GM19455 (cell line): Measurements from ENCODE around the gene COX4I2.

Experiments used
- ATAC-seq: cut with Tn5 transposase; IDR thresholded peaks from one replicate; pipeline ENCODE4 v1.9.1; 2021; ENCODE audit not compliant: unreplicated experiment

COX4I2 gene

DNA sequence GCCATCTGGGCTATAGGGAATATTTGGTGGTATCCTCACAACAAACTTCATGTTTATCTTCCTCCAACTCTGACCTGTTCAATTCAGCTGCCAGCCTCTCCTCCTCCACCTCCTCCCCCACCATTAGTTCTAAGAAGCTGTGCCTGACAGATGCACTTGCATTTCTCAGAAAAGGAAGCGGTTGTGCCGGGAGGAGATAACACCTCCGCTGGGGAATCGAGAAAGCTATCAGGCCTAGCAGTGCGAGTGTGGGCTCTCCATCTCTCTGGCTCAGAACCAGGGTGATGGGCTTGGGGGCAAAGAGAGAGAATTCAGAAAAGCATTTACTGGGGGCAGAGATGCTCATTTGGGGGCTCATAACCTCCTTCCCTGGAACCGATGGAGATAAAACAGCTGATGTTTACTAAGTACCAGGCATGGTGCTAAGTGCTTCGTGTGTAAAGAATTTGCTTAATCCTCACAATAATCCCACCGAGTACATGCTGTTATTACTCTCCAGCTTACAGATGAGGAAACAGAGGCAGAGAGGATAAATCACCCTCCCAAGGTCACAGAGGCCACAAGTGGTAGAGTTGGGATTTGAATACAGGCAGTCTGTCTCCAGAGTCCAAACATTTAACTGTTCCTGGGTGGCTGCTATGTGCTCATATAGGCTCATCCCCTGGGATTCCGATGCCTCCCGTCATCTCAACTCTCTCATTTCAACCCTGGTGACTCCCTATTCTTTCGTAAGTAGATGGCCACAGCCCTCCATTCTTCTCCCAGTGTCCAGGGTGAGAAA lies 38.3 kb downstream of the COX4I2 start:
- ATAC-seq = peak; percentile 49

DNA sequence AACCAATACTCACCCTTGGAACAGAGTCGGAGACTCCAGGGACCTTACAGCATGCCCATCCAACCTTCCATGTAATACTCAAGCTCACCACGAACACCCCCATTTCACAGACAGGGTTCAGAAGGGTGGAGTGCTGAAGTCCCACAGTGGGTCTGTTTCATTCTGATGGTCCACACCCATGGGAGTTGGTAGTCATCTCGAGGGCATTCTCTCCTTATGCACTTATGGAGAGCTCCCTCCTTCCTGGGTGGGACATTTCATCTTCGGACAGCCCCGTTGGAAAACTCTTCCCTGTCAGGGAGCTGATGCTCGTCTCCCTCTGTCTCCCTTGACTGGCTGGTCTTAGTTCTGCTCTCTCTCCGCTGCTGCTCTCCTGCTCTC lies 38.9 kb downstream of the COX4I2 start:
- no peak for ATAC-seq

DNA sequence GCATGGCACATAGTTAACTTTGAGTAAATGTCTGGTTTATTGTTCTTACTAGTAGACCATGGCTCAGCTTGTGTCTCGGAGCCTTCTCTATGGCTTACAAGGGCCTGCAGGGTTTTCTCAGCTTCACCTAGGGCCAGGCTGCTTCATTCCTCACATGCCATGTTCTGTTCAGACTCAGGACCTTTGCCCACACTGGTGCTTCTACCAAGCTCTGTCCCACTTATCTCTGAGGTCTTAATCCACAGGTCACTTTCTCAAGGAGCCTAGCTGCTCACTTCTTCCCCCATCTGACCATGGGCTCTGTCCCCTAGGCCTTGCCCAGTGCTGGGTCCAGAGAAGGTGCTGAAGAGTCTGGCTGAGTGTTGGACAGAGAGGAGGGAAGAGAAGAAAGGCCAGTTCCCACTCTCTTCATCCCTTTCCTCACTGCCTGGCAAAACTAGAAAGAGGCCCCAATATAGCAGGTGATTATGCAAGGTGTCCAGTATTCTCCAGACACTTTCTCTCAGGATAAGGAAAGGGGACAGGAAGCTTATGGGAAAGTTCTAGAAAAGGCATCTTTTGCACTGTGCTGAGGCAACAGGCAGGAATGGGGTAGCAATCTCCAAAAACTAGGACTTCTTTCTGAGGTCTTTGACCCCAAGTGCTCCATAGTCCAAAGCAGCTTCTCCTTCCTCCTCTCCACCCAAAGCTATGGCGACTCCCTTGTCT lies 40.0 kb downstream of the COX4I2 start:
- ATAC-seq = no peak

DNA sequence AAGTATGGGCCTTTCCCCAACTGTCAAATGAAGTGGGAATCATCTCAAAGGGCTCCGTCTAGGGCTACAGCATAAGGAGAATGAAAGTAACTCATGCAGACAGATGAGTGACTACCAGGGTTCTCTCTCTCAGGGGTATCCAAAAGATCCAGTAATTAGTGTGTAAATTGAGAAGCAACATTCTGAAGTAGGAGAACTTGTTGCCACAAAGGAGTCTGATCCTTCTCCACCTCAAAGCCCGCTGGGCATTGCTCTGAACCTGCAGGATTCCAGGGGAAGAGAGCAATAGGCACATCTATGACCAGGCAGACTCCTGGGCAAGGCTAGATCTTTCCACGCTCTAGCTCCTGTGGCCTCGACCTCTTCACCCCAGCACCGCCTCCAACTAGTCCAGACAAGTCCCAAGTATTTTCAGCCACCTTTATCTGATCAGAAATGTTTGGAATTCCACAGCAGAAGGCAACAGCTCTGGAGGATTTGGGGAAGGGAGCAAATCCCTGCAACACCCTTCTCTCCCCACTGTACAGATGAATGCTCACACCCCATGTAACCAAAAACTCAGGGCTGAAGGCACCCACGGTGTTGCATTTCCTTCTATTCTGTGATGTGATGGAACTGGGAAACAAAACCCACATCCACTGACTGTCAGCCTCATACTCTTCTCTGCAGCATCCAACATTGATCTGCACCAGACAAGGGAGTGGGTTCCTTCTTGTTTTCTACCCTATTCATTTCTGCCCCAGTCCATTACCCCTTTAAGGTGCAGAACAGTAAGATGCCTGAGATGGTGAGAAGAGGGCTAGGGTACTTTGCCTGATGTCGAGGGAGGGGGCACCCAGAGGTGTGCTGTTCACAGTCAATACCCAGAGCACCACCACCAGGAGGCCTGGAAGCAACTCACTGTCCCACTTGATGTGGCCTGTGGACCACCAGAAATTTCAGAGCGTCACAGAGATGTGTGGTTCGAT lies 41.0 kb downstream of the COX4I2 start:
- ATAC-seq = no peak

DNA sequence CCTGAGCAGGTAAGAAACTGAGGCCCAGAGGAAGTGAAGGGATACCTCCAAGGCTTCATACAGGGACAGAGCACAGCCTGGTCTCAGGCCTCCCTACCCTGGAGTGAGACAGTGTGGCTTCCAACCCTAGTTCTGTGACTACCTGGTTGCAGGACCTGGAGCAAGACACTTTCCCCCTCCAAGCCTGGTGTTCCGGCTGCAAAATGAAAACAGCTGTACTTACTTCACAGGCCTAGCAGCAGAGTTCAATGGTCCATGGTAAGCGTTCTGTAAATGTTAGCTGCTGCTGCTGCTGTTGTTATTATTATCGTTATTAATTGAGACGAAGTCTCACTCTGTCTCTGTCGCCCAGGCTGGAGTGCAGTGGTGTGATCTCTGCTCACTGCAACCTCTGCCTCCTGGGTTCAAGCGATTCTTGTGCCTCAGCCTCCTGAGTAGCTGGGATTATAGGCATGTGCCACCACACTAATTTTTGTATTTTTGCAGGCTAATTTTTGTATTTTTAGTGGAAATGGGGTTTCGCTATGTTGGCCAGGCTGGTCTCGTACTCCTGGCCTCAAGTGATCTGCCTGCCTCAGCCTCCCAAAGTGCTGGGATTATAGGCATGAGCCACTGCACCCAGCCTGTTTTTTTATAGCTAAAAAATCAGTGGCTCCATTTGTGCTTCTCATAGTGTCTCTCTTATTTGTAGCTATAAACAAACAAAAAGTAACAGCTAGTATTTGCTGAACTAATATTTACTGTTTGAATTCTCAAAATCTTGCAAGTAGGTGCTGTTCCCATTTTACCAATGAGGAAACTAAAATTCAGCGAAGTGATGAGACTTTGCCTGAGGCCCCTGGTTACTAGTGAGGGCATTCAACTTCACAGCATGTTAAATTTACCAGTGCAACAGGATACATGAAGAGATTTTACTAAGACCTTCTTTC lies 41.9 kb downstream of the COX4I2 start:
- ATAC-seq = no peak

DNA sequence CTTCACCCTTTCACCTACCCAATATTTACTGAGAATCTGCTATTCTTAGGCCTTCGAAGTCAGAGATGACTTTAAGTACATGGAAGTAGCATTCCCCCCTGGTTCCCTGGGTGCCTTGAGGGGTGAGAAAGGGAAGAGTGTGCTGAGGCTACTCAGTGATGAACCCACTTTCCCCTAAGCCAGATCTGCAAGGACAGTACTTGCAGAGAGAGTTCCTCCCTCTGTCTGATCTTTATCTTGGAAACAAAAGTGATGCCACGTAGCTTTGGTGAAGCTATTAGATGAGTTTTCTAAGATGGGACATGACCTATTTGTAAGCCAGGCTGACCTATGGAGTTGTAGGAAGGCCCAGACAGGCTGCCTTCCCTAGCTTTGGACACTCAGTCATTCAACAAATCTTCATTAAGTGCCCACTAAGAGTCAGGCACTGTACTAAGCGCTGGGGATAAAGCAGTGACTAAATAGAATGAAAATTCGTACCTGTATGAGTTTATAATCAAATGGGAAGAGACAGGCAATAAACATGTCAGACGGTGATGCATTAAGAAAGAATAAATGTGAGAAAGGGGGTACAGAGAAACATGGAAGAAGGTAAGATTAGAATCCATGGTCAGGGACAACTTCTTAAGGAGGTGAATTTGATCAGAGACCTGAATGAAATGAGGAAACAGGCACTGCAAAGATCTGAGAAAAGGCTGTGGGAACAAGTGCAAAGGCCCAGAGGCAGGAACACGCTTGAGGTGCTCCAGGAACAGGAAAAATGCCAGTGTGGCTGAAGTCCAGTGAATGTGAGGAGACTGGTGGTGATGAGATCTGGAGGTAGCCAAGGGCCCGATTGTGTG lies 42.8 kb downstream of the COX4I2 start:
- no peak for ATAC-seq

DNA sequence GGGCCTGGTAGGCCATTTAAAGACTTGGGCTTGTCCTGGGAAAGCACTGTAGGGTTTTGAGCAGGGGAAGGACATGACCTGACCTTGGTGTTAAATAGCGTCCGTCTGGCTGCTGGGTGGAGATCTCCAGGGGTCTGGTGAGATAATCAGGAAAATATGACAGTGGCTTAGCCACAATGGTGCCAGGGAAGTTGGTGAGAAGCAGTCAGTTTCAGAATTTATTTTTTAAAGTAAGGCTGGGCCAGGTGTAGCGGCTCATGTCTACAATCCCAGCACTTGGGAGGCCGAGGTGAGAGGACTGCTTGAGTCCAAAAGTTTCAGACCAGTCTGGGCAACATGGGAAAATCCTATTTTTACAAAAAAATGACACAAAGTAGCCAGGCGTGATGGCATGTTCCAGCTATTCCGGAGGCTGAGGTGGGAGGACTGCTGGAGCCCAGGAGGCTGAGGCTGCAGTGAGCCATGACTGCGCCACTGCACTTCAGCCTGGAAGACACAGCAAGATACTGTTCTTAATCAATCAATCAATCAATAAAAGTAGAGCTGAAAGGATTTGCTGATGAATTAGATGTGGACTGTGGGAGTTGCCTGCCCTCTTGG lies 43.5 kb downstream of the COX4I2 start:
- no peak for ATAC-seq

DNA sequence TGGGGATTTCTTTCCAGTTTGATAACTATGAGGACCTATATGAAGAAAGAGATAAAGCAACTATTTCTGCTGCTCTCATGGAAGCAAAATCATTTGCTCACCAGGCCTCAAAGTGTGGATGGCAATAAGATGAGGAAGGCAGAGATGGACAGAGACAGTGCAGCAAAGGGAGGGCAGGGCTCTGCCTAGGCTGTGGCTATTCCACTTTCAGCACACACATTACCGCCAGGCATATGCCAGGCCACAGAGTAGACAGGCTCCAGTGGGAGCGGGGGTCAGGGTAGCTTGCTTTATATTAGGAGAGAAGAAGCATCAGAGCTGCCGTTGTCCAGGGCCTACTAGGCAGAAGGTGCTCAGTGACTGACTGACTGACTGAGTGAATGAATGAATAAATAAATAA lies 44.1 kb downstream of the COX4I2 start:
- ATAC-seq = no peak

DNA sequence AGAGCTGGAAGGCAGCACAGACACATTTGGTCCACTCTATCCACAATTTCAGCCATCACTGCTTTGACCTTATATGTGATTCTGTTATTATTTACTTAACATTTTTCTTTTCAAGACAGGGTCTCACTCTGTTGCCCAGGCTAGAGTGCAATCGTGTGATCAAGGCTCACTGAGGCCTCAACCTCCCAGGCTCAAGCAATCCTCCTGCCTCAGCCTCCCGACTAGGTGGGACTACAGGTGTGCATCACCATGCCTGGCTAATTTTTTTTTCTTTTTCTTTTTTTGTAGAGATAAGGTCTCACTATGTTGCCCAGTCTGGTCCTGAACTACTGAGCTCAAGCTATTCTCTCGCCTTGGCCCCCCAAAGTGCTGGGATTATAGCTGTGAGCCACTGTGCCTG lies 44.6 kb downstream of the COX4I2 start:
- no peak for ATAC-seq

DNA sequence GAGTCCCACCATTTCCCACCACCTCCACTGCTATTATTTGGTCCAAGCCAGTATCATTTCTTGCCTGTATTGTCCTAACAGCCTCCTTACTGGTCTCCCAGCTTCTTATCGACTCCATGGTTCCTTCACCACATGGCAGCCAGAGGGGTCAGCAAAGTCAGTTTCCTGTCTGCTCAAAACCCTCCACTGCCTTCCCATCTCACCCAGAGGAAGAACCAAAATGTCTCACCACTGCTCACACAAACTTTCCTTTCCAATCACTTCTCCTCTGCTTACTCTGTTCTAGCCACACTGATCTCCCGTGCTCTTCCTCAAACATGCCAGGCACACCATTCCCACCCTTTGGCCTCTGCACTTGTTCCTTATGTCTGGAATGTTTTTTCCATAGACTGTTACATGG lies 45.2 kb downstream of the COX4I2 start:
- no peak for ATAC-seq

DNA sequence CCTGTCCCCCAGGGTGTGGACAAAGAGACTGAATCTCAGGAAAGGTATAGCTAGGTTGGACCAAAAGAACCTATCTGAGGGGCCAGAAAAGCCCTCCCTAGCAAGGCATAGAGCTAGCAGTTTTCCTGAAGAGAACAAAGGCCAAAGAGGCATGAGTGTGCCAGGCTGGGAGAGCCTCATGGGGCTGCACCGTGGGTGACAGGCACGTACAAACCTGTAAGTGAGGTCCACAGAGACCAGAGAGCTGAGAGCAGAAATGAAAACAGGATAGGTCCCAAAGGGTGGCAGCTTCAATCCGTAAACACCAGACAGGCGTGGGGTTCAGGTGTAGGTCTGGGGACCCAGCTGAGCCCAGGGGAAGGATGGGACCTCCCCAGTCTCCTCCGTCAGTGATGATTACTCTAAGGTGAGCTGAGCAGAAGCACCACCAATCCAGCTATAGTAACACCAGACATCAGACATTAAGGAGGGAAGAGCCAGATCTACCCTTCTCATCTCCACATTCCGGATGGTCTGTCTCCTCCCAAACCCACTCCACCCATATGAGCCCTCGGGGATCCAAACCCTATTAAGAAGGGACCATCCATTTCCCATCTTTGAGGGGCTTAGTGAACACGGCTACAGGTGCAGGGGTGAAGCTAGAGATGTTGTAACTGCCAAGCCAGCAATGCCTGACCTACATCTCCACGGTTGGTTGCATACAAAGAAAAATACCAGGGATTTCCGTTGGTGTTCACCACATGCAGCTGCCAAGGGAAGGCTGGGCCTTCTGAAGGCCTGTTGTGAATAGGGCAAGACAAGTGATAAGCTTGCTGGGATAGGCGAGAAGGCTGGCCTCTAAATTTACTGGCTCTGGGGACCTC lies 46.7 kb downstream of the COX4I2 start:
- ATAC-seq = no peak

DNA sequence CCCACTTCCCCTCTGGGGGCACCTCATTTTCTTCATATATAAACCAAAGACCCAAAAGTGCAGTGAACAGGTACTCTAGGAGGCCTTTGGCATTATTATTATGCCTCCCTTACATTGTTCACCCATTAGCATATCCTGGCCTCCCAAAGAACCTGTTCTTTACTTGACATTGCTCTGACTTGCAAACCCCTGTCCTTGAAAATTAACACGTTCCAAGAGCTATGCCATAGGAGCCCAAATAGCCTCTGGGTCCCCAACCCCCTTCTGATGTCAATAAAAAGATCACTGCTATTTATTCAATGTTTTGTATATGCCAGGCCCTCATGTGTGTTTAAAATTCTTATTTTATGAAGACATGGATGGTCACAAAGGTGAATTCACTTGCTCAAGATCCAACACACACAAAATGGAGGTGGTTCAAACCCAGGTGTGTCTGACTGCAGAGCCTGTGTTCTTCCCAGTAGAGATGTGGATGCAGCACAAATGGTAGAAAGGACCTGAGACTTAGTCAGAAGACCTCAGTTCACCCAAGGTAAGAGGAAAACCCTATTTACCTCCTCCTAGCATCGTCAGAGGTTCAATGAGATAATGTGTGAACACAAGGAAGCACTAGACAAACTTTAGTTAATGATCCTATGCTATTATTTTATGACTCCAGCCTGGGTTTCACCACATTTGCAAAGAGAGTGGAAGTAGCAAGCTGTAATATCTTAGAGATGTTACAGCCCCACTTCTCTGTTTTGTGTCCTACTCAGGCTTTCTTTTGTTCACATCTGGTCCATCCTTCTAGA lies 48.3 kb downstream of the COX4I2 start:
- no peak for ATAC-seq

DNA sequence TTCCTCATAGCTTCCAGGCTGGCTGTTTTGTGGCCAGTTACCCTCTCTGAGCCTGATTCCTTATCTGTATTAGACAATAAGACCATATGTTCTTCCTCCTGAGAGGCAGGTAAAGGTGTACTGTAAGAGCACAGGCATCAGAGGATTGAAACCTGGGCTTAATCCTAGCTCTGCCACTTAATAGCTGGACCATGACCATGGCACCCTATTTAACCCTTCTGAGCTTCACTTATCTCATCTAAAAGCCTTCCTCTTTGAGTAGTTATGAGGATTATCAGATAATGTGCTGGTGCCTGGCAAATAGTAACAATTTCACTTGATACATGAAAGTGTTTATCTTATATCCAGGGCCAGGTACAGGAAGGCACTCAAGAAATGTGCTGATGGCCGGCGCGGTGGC lies 50.1 kb downstream of the COX4I2 start:
- no peak for ATAC-seq

DNA sequence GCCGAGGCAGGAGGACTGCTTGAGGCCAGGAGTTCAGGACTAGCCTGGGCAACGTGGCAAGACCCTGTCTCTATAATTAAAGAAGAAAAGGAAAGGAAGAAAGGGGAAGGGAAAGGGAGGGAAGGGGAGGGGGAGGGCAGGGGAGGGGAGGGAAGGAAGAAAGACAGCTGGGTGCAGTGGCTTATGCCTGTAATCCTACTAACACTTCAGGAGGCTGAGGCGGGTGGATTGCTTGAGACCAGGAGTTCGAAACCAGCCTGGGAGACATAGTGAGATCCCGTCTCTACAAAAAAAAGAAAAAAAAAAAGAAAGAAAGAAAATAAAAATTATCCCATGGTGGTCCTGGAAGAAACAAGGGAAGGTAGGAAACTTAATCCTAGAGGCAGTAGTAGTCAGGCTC lies 51.4 kb downstream of the COX4I2 start:
- ATAC-seq = no peak

DNA sequence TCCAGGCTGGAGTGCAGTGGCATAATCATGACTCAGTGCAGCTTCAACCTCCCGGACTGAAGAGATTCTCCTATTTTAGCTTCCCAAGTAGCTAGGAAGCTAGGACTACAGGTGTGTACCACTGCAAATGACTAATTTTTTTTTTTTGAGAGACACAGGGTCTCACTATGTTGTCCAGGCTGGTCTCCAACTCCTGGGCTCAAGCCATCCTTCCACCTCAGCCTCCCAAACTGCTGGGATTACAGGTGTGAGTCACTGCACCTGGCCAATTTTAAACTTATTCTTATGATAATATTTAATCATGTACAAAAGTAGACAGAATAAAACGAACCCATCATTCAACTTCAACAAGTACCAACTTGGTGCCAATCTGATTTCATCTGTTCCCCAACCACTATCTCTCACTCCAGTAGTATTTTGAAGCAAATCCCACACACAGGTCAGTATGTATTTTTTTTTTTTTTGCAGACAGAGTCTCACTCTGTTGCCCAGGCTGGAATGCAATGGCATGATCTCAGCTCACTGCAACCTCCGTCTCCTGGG lies 52.5 kb downstream of the COX4I2 start:
- ATAC-seq = no peak

DNA sequence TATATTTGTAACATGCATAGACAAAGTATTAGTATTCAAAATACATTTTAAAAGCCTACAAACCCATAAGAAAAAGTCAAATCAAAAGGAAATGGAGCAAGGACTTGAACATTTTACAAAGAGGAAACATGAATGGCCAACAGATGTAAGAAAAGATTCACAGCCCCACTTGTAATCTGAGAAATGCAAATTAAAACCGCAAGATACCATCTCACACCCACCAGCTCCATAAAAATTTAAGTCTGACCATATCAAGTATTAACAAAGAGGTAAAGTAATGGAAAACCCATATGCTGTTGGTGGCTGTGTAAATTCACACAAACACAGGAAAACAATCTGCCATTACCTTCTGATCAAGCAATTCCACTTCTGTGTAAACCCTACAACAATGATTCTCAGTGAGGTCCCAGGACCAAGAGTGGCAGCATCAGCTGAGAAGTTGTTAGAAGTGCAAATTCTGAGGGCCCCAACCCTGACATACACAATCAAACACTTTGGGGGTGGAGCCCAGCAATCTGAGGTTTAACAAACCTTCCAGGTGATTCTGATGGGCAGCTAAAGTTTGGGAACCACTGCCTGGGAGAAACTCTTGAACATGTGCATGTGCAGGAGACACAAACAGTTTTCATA lies 54.0 kb downstream of the COX4I2 start:
- no peak for ATAC-seq

DNA sequence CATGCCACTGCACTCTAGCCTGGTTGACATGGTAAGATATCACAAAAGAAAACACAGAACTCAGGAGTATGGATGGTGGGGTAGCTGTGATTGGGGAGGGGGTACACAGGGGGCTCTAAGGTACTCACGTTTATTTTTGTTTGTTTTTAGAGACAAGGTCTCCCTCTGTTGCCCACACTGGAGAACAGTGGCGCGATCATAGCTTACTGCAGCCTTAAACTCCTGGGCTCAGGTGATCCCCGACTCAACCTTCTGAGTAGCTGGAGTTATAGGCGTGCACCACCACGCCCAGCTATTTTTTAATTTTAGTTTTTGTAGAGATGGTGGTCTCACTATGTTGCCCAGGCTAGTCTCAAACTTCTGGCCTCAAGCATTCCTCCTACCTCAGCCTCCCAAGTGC lies 55.7 kb downstream of the COX4I2 start:
- ATAC-seq = no peak
